Fibroblast of the conjunctiva (primary cell): Measurements from ENCODE around the gene LENEP.

ENCODE experiments used
- DNase-seq: peaks from one replicate; pipeline ENCODE4 v3.0.0-alpha.2; 2010; ENCODE audit warnings: low read depth

LENEP gene

GRCh38 chr1:155011437-155012025 lies 18.1 kb downstream of the LENEP start:
- DNase-seq: no peak

GRCh38 chr1:155012026-155012546 lies 18.7 kb downstream of the LENEP start:
- DNase-seq: peak; percentile 77

GRCh38 chr1:155012776-155013602 lies 19.6 kb downstream of the LENEP start:
- DNase-seq: no peak

GRCh38 chr1:155013632-155014031 lies 20.2 kb downstream of the LENEP start:
- DNase-seq: no peak

GRCh38 chr1:155014709-155015508 lies 21.5 kb downstream of the LENEP start:
- no peak for DNase-seq

DNA sequence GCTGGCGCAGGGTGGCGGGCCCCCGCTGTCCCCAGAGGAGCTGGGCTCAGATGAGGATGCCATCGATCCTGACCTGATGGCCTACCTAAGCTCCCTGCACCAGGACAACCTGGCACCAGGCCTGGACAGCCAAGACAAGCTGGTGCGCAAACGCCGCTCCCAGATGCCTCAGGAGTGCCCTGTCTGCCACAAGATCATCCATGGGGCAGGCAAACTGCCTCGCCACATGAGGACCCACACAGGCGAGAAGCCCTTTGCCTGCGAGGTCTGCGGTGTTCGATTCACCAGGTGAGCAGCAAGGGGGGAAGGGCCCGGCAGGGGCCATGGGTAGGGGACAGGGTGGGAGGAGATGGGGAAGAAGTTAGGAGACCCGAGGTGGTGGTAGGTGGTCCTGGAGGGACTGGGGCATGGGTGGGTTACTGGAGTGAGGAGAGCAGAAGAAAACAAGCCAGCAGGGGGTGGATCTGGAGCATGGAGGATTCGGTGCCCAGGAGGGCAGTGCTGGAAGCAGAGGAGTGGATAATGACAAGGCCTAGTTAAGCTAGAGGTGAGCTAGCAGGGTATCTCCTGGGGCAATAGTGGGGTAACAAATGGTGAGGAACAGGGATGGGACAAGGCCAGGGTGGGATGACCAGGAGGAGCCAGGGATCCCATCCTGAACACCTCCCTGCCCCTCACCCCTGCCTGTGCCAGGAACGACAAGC lies 22.3 kb downstream of the LENEP start:
- DNase-seq: no peak

DNA sequence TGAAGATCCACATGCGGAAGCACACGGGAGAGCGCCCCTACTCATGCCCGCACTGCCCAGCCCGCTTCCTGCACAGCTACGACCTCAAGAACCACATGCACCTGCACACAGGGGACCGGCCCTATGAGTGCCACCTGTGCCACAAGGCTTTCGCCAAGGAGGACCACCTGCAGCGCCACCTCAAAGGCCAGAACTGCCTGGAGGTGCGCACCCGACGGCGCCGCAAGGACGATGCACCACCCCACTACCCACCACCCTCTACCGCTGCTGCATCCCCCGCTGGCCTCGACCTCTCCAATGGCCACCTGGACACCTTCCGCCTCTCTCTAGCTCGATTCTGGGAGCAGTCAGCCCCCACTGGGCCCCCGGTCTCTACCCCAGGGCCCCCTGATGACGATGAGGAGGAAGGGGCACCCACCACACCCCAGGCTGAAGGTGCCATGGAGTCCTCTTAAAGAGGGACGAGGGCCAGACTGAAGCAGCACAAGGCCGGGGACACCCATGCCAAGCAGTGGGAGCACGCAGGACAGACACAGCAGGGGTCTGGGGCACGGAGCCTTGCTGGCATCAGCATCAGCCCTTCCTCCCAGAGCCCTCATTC lies 22.9 kb downstream of the LENEP start:
- no peak for DNase-seq

DNA sequence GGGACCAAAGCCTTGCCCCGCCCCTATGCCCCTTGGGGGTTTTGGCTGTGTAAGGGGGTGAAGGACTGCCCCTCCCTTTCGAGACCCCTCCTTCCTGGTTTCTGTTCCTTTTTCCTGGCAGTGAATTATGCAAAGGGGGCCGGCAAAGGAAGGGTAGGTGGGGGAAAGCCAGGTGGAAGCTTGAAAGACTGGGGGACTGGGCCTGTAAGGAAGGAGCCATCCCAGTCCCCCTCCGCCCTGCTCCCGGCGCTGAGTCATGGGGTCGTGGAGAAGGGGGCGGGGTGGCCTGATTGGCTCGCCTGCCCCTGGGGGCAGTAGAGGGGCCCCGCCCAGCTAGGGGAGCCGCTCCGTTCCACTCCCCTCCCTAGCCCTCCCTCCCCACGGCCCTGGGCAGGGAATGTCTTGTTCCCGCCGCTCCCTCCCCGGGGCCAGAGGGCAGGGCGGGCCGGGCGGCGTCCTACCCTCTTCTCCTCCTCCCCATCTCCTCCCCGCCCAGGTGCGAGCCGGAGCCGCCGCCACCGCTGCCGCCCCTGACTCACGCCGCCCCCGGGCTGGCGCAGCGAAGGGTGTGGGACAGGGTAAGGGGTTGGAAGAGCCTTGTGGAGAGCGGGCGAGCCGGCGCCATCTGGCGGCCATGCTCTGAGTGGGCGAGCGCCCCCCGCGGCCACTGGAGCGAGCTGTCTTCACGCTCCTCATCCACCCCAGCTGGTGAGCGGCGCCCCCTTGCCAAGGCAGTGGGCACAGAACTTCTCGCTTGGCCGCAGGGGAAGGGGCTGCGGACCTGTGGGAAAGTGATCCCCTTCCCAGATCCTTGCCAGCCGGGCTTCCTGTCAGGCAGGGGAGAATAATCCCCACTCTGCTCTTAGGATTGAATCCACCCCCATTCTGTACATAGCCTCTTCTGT lies 23.9 kb downstream of the LENEP start:
- peak; percentile 91 for DNase-seq

DNA sequence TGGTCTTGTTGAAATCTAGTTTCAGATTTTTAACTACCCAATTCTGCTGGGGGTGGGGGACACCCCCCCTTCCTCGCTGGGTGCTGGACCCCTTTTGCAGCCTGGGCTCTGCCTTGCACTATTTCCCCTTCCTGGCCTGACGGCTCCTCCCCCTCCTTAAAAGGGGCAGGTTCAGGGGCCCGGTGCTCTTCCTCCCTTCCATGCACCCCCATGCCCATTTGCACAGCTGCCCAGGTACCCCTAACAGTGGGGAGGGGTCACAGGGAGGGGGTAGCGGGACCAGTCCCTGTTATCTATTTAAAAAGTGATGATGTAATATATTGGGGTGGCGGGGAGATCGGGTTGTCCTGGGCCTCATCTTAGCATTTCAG lies 24.5 kb downstream of the LENEP start:
- no peak for DNase-seq

GRCh38 chr1:155018617-155019348 lies 25.4 kb downstream of the LENEP start:
- DNase-seq: no peak

- no peak for DNase-seq
Measured at GRCh38 chr1:155019377-155020245, 26.2 kb downstream of the LENEP start.

DNA sequence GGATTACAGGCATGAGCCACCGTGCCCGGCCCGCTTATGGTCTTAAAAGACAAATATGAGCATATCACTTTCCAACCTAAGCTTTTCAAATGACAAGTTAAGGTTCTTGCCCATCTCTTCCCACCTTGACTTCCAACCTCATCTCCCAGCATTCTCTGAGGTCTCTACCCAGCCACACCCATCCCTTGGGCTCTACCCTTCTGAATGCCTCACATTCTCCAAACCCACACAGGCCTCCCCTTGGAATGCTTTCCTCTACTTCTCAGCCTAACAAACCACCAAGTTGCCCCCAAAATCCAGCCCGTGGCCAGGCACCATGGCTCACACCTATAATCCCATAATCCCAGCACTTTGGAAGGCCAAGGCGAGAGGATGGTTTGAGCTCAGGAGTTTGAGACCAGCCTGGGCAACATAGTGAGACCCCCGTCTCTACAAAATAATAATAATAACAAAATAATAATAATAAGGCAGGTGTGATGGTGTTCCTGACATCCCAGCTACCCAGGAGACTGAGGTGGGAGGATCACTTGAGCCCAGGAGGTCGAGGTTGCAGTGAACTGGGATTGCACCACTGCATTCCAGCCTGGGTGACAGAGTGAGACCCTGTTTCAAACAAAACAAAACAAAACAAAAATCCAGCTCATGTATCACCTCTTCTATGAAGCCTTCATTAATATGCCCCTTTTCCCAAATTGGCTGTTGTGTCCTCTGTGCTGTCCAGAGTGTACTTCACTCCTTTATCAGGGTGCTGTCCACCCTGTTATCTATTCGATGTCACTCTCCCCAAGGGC lies 28.9 kb downstream of the LENEP start:
- DNase-seq: no peak

DNA sequence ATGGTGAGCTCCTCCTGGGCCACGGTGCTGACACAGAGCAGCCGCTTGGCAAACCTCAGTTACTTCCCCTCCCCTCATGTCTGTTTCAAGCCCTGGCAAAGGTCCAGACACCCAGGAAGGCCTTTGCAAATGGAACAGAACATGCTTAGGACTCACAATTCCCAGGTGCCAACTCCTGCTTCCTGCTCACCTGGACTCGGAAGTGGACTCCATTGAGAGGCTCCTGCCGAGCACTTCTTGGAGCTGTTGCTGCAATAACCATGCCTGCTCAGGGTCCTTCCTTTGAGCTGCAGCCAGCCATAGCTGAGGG lies 29.5 kb downstream of the LENEP start:
- DNase-seq: no peak

- DNase-seq: no peak
Measured at GRCh38 chr1:155023627-155024026, 30.2 kb downstream of the LENEP start.

GRCh38 chr1:155024315-155024714 lies 30.9 kb downstream of the LENEP start:
- no peak for DNase-seq

- DNase-seq: no peak
Measured at GRCh38 chr1:155026154-155026553, 32.8 kb downstream of the LENEP start.

DNA sequence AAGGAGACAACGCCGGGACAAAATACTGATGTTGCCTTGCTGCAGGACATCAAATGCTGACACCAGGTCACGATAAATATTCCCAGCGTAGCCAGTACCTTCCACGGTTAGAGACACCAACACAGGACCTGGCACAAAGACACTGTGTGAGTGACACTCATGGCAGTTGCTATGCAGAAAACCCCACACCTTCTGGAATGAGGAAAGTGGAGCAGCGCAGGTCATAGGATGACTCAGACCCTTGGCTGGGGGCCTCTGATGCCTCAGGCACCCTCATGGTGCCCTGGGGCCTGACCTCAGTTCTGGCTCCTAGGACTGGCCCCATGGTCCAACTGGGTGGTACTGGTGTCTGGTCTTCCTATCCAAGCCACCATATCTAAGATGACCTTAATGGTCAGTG lies 33.2 kb downstream of the LENEP start:
- DNase-seq: no peak

- DNase-seq: no peak
Measured at GRCh38 chr1:155029513-155030242, 36.3 kb downstream of the LENEP start.
